PC-9 (cell line): ENCODE measurements around the gene DERL3.

Source experiments
- CTCF ChIP-seq: fragments of 200-600 bp; sonication (generic); conservative IDR thresholded peaks from 2 replicates; pipeline ENCODE4 v1.6.1; 2017; ENCODE audit warnings: mixed run types, antibody characterized with exemption, mild to moderate bottlenecking, moderate library complexity
- EZH2 ChIP-seq: fragments of 200-600 bp; sonication (generic); IDR thresholded peaks from 2 replicates; pipeline ENCODE4 v1.8.0; 2017; ENCODE audit warnings: antibody characterized with exemption, low read depth

GRCh38 chr22:23877566-23877965 is 38.8 kb upstream of the DERL3 start:
- no peak for TF ChIP-seq CTCF
- TF ChIP-seq EZH2, result no peak
